ENCODE measurements around the gene SMIM14.

The SMIM14 gene

DNA sequence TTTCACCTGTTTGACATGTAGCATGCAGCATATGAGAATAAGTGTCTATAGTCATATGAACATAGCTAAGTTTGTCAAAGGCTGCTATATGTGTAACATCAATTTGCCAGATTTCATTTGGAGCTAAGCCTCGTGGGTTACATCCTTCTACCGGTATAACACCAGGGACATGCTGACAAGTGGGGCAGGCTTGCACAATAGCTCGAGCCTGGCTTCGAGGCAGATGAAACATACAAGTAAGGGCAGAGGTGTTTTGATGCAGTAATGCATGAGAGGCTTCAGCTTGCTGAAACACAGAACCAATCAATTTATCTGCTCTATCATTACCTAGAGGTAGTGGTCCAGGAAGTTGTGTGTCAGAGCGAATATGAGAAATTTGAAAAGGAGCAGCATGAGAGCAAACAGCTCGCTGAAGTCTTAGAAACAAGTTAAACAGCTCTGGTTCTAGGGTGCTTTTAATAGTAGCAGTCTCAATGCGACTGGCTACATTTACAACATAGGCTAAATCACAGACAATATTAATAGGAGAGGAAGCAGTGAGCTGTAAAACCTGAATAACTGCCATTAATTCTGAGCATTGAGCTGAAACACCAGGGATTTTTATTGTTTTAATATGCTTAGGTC, 96.6 kb downstream of the SMIM14 start:
- TF ChIP-seq TAF1 (IDR thresholded peaks at IDR 0.05; ENCODE audit: borderline replicate concordance, insufficient read depth, low read length) (no peak), FOXP2 (optimal IDR thresholded peaks at IDR 0.05; ENCODE audit: borderline replicate concordance, extremely low read depth, extremely low read length, insufficient read depth) (no peak)
- TF ChIP-seq, protein P1, sequence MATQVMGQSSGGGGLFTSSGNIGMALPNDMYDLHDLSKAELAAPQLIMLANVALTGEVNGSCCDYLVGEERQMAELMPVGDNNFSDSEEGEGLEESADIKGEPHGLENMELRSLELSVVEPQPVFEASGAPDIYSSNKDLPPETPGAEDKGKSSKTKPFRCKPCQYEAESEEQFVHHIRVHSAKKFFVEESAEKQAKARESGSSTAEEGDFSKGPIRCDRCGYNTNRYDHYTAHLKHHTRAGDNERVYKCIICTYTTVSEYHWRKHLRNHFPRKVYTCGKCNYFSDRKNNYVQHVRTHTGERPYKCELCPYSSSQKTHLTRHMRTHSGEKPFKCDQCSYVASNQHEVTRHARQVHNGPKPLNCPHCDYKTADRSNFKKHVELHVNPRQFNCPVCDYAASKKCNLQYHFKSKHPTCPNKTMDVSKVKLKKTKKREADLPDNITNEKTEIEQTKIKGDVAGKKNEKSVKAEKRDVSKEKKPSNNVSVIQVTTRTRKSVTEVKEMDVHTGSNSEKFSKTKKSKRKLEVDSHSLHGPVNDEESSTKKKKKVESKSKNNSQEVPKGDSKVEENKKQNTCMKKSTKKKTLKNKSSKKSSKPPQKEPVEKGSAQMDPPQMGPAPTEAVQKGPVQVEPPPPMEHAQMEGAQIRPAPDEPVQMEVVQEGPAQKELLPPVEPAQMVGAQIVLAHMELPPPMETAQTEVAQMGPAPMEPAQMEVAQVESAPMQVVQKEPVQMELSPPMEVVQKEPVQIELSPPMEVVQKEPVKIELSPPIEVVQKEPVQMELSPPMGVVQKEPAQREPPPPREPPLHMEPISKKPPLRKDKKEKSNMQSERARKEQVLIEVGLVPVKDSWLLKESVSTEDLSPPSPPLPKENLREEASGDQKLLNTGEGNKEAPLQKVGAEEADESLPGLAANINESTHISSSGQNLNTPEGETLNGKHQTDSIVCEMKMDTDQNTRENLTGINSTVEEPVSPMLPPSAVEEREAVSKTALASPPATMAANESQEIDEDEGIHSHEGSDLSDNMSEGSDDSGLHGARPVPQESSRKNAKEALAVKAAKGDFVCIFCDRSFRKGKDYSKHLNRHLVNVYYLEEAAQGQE (IDR thresholded peaks at IDR 0.05; ENCODE audit: insufficient read depth in 1 of 2, low read depth in 2 of 2, low read length in 2 of 2), result no peak

DNA sequence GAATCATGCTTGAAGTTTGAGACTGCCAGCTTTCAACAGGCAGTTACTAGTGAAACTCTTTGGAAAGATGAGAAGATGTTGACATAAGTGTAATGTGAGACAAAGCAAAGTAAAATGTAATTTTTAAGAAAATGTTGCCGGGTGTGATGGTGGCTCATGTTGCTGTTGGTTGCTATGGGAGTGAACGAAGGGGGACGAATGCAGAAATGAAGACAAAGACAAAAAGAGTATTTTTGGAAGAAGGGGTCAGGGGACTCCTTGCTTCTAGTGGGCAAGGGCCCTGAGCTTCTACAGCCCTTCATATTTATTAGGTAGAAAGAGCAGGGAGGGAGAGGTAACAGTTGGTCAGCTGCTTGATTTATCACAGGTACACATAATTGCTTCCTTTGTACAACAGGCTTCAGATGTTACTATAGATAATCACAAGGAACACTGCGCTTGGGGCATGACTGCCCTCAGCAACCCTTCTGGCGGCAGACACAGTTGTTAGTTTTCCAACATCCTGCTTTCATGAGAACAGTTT, 99.5 kb downstream of the SMIM14 start:
- no peak for TF ChIP-seq SIN3A (IDR thresholded peaks at IDR 0.05; ENCODE audit: borderline replicate concordance, insufficient read depth, low read length)

DNA sequence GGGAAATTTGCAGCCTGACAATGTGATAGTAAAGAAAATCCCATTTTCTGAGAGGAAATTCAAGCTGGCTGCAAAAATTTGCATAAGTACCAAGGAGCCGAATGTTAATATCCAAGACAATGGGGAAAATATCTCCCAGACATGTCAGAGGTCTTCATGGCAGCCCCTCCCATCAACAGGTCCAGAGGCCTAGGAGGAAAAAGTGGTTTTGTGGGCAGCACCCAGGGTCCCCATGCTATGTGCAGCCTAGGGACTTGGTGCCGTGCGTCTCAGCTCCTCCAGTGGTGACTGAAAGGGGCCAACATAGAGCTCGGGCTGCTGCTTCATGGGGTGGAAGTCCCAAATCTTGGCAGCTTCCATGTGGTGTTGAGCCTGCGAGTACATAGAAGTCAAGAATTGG, 105.1 kb downstream of the SMIM14 start:
- TF ChIP-seq, protein P1 (IDR thresholded peaks at IDR 0.05; ENCODE audit: insufficient read depth in 1 of 2, low read depth in 2 of 2, low read length in 2 of 2), result no peak
- TF ChIP-seq TAF1 (IDR thresholded peaks at IDR 0.05; ENCODE audit: borderline replicate concordance, insufficient read depth, low read length) (no peak), SIN3A (IDR thresholded peaks at IDR 0.05; ENCODE audit: borderline replicate concordance, insufficient read depth, low read length) (no peak), POLR2AphosphoS5 (IDR thresholded peaks at IDR 0.05; ENCODE audit: low read depth, low read length) (no peak), FOXP2 (optimal IDR thresholded peaks at IDR 0.05; ENCODE audit: borderline replicate concordance, extremely low read depth, extremely low read length, insufficient read depth) (no peak)

DNA sequence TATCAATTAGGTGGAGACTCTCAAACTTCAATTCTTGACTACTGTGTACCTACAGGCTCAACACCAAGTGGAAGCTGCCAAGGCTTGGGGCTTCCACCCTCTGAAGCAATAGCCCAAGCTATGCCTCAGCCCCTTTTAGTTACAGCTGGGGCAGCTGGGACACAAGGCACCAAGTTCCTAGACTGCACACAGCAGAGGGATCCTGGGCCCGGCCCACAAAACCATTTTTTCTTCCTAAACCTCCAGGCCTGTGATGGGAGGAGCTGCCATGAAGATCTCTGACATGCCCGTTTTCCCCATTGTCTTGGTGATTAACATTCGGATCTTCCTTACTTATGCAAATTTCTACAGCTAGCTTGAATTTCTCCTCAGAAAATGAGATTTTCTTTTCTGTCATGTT, 108.0 kb downstream of the SMIM14 start:
- TF ChIP-seq FOXP2 (optimal IDR thresholded peaks at IDR 0.05; ENCODE audit: borderline replicate concordance, extremely low read depth, extremely low read length, insufficient read depth), result no peak
- TF ChIP-seq POLR2AphosphoS5 (IDR thresholded peaks at IDR 0.05; ENCODE audit: low read depth, low read length), result no peak
- TF ChIP-seq, protein P1 (IDR thresholded peaks at IDR 0.05; ENCODE audit: insufficient read depth in 1 of 2, low read depth in 2 of 2, low read length in 2 of 2), result no peak
- no peak for TF ChIP-seq SIN3A (IDR thresholded peaks at IDR 0.05; ENCODE audit: borderline replicate concordance, insufficient read depth, low read length)
- TF ChIP-seq TAF1 (IDR thresholded peaks at IDR 0.05; ENCODE audit: borderline replicate concordance, insufficient read depth, low read length), result no peak

DNA sequence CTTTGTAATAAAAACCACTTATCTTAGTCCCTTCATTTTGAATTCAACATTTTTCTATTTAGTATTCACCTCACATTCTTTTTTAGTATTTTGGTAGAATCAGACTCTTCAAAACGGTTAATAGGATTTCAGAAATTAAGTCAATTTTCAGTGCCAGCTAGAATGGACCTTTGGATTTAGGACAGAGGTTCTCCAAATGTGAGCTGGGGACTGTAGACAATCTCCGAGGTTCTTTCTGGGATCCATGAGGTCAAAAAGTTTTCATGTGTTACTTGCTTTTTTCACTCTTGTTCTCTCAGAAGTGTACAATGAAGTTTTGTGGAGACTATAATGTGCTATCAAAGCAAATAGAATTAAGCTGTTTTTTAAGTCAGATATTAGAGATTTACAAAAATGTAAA, 109.1 kb downstream of the SMIM14 start:
- TF ChIP-seq, protein P1 (IDR thresholded peaks at IDR 0.05; ENCODE audit: insufficient read depth in 1 of 2, low read depth in 2 of 2, low read length in 2 of 2), result no peak
- no peak for TF ChIP-seq FOXP2 (optimal IDR thresholded peaks at IDR 0.05; ENCODE audit: borderline replicate concordance, extremely low read depth, extremely low read length, insufficient read depth)
- no peak for TF ChIP-seq SIN3A (IDR thresholded peaks at IDR 0.05; ENCODE audit: borderline replicate concordance, insufficient read depth, low read length)
- no peak for TF ChIP-seq TAF1 (IDR thresholded peaks at IDR 0.05; ENCODE audit: borderline replicate concordance, insufficient read depth, low read length)
- no peak for TF ChIP-seq POLR2AphosphoS5 (IDR thresholded peaks at IDR 0.05; ENCODE audit: low read depth, low read length)
